ENCODE data around the gene AKIRIN2. TPM values are rescaled to one million over a fixed set of nuclear protein-coding genes. Genes with fewer than 3 reads are reported as not detected.
"Not testable (repeated sequence)": the region's sequence is repeated elsewhere in the genome, so short reads cannot be mapped to it uniquely, and the experiment has no call there.

The AKIRIN2 gene
- total and polyA plus RNA-seq, 2 of the 13 experiments (the other 11 are each of a cell fraction or from before 2014, with no cell fraction given): 15.6 to 23.4 TPM

- H3K4me1 ChIP-seq (ENCODE audit: insufficient read depth, low read length): peaks cover 20% of the 10 kb centered on the region
- 82% methylated on average over 7 of the region's 7 CpGs for WGBS (ENCODE audit: low lambda C conversion rate)
- intact Hi-C loops (cut with micrococcal nuclease; ENCODE audit: unreplicated experiment); H3K79me2 ChIP-seq (ENCODE audit: insufficient read depth, low read length); H3K9ac ChIP-seq (ENCODE audit: insufficient read depth, low read depth, low read length); BruUV-seq (replicated peaks); FAIRE-seq; H2AFZ ChIP-seq (ENCODE audit: low read length); in situ Hi-C loops (cut with HindIII; ENCODE audit: extremely low pct_ligation_motif_present, low pct_unique_long_range_greater_than_20kb); H3K4me3 ChIP-seq (replicated peaks in 1 of 3; ENCODE audit: insufficient read depth in 1 of 3, low read depth in 2 of 3, low read length in 3 of 3); H3K27me3 ChIP-seq (ENCODE audit: control insufficient read depth in 1 of 2, insufficient read depth in 2 of 2, low read length in 2 of 2); H3K27ac ChIP-seq (ENCODE audit: extremely low read length, insufficient read depth, low read length); H3K36me3 ChIP-seq (replicated peaks in 1 of 2; ENCODE audit: control insufficient read depth in 1 of 2, insufficient read depth in 2 of 2, low read length in 2 of 2); H4K20me1 ChIP-seq (ENCODE audit: insufficient read depth, low read length); POLR2A ChIA-PET; DNase-seq (ENCODE audit: low spot score); H3K9me3 ChIP-seq (ENCODE audit: low read length); H3K4me2 ChIP-seq (ENCODE audit: low read depth, low read length); ATAC-seq; CTCF ChIA-PET (ENCODE audit: low intra/inter-chr PET ratio, low total read pairs): not testable (repeated sequence)
Observed at GRCh38 chr6:87708581-87709427, 6.8 kb upstream of the AKIRIN2 start.

DNA sequence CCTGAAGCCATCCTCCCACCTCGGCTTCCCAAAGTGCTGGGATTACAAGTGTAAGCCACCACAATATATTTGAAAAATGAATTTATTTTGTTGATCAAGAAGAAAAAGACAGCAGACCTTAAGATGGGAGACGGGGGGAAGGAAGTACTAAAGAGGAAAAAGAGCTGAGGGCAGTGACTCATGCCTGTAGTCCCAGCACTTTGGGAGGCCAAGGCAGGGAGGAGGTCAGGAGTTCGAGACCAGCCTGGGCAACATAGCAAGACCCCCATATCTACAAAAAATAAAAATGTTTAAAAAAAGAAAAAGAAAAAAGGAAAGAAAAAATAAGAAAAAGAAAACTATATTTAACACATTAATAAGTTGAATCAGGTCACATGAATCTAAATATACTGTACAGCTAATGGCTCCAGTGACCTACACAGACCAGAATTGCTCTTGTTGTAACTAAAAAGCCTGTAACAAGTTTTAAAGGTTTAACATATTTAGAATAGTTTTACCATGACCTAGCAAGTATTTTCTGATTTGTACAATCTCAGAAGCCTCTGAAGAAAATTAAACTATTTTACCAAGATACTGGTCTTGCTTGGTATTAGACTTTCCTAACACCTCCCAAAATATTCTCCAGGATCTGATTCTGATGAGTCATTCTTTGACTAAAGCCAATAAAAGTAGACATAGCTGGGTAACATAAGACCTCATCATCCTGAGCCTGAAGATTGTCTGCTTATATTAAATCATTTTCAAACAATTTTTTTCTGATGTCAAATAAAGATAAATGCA, 4.3 kb upstream of the AKIRIN2 start:
- no peaks in the 10 kb centered on the region for H3K9me3 ChIP-seq (ENCODE audit: low read length)
- TF ChIP-seq ZNF281 (CRISPR knock-in tag; IDR thresholded peaks at IDR 0.05; ENCODE audit: borderline replicate concordance) (no peak), ZNF121 (CRISPR knock-in tag; IDR thresholded peaks at IDR 0.05) (peak; percentile 72; the same call in 1 of the 2 replicates), CEBPB (IDR thresholded peaks at IDR 0.05; ENCODE audit: borderline replicate concordance, low read depth, low read length) (no peak), ZBTB42 (CRISPR knock-in tag; IDR thresholded peaks at IDR 0.05) (no peak), TIGD3 (CRISPR knock-in tag; IDR thresholded peaks at IDR 0.05; ENCODE audit: borderline replicate concordance) (no peak), ZNF678 (CRISPR knock-in tag; IDR thresholded peaks at IDR 0.05) (no peak), MED13 (CRISPR knock-in tag; IDR thresholded peaks at IDR 0.05) (no peak)
- TF ChIP-seq, protein P1, sequence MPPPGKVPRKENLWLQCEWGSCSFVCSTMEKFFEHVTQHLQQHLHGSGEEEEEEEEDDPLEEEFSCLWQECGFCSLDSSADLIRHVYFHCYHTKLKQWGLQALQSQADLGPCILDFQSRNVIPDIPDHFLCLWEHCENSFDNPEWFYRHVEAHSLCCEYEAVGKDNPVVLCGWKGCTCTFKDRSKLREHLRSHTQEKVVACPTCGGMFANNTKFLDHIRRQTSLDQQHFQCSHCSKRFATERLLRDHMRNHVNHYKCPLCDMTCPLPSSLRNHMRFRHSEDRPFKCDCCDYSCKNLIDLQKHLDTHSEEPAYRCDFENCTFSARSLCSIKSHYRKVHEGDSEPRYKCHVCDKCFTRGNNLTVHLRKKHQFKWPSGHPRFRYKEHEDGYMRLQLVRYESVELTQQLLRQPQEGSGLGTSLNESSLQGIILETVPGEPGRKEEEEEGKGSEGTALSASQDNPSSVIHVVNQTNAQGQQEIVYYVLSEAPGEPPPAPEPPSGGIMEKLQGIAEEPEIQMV (CRISPR knock-in tag; IDR thresholded peaks at IDR 0.05; ENCODE audit: low read depth): no peak

More for the DNA sequence above, 4.3 kb upstream of the AKIRIN2 start:
- Histone ChIP-seq H3K9ac (ENCODE audit: insufficient read depth, low read depth, low read length) (no peak overlapping the region), H3K4me2 (ENCODE audit: low read depth, low read length) (no peak overlapping the region), H2AFZ (ENCODE audit: low read length) (no peak overlapping the region), H3K79me2 (ENCODE audit: insufficient read depth, low read length) (peaks cover 7% of the 10 kb centered on the region), H3K36me3 (replicated peaks in 1 of 2; ENCODE audit: control insufficient read depth in 1 of 2, insufficient read depth in 2 of 2, low read length in 2 of 2) (no peaks in the 10 kb centered on the region), H4K20me1 (ENCODE audit: insufficient read depth, low read length) (no peaks in the 10 kb centered on the region), H3K4me3 (replicated peaks in 1 of 3; ENCODE audit: insufficient read depth in 1 of 3, low read depth in 2 of 3, low read length in 3 of 3) (no peak overlapping the region), H3K27me3 (ENCODE audit: control insufficient read depth in 1 of 2, insufficient read depth in 2 of 2, low read length in 2 of 2) (no peaks in the 10 kb centered on the region), H3K4me1 (ENCODE audit: insufficient read depth, low read length) (peaks cover 28% of the 10 kb centered on the region), H3K27ac (ENCODE audit: extremely low read length, insufficient read depth, low read length) (no peak overlapping the region)
- ATAC-seq: no peak
- WGBS (ENCODE audit: low lambda C conversion rate): 97% methylated on average over 3 of the region's 3 CpGs
- CTCF ChIA-PET (ENCODE audit: low intra/inter-chr PET ratio, low total read pairs): no interaction called here
- no TSS peak for BruUV-seq (replicated peaks)
- no peak for FAIRE-seq
- intact Hi-C loops (cut with micrococcal nuclease; ENCODE audit: unreplicated experiment) (no loop called here), in situ Hi-C loops (cut with HindIII; ENCODE audit: extremely low pct_ligation_motif_present, low pct_unique_long_range_greater_than_20kb) (no loop called here)
- no peak for DNase-seq (ENCODE audit: low spot score)
- POLR2A ChIA-PET: interaction anchor here (1.5 kb wide), 1 partner anchor 66 kb away, joined by 5 read pairs; no protein-coding TSS in a partner anchor
